CD14-positive monocyte (primary cell): ENCODE measurements around the gene PLPPR5. TPM values are rescaled to one million over a fixed set of nuclear protein-coding genes. Genes with fewer than 3 reads are reported as not detected.

Experiments
- DNase-seq, 3 donors: peaks; one replicate each; pipeline ENCODE4 v3.0.0-alpha.2; 2011 to 2022
- H2AFZ ChIP-seq: 2 replicates; pipeline ENCODE4 v1.6.0; 2012; ENCODE audit warnings: mild to moderate bottlenecking, low read depth, low read length, inconsistent platforms; ENCODE audit not compliant: insufficient read depth, poor library complexity, severe bottlenecking
- H3K27ac ChIP-seq, 2 donors: 1 replicate in 1 of 2; 2 replicates in 1 of 2; pipeline ENCODE4 v1.5.1; 2012 to 2013; ENCODE audit warnings: low read length in 2 of 2, control low read depth in 1 of 2, inconsistent platforms in 1 of 2, low read depth in 1 of 2, mild to moderate bottlenecking in 1 of 2
- H3K27me3 ChIP-seq, 2 donors: one replicate each; pipeline versions ENCODE4 v1.6.0 to v1.6.1; 2011 to 2013; ENCODE audit warnings: low read length in 2 of 2; ENCODE audit not compliant: control insufficient read depth in 2 of 2, insufficient read depth in 2 of 2
- H3K36me3 ChIP-seq, 2 donors: replicated peaks in 1 of 2; 1 replicate in 1 of 2; 2 replicates in 1 of 2; pipeline versions ENCODE4 v1.5.1 to v1.6.1; 2012 to 2013; ENCODE audit warnings: low read length in 2 of 2, control low read depth in 1 of 2, inconsistent platforms in 1 of 2, mild to moderate bottlenecking in 1 of 2; ENCODE audit not compliant: insufficient read depth in 2 of 2, control insufficient read depth in 1 of 2
- H3K4me1 ChIP-seq, 2 donors: 1 replicate in 1 of 2; 2 replicates in 1 of 2; pipeline versions ENCODE4 v1.5.1 to v1.6.1; 2012 to 2013; ENCODE audit warnings: low read length in 2 of 2, control low read depth in 1 of 2, inconsistent platforms in 1 of 2, mild to moderate bottlenecking in 1 of 2, moderate library complexity in 1 of 2; ENCODE audit not compliant: insufficient read depth in 2 of 2, control insufficient read depth in 1 of 2
- H3K4me2 ChIP-seq: replicated peaks from 2 replicates; pipeline ENCODE3; 2012; ENCODE audit warnings: low read length, moderate library complexity, mild to moderate bottlenecking; ENCODE audit not compliant: poor library complexity, severe bottlenecking; ENCODE audit errors: extremely low read depth
- H3K4me3 ChIP-seq, 3 experiments: fragments of 200-600 bp in 1 of 3; sonication (generic) in 1 of 3; replicated peaks in 1 of 3; 1 replicate in 2 of 3; 2 replicates in 1 of 3; pipeline ENCODE4 v1.5.1; 2011 to 2013; ENCODE audit warnings: low read length in 3 of 3, mild to moderate bottlenecking in 3 of 3, control low read depth in 2 of 3, low read depth in 2 of 3, inconsistent platforms in 1 of 3, moderate library complexity in 1 of 3
- H3K79me2 ChIP-seq: 2 replicates; pipeline ENCODE4 v1.6.0; 2012; ENCODE audit warnings: mild to moderate bottlenecking, control low read depth, inconsistent platforms, low read length, moderate library complexity; ENCODE audit not compliant: insufficient read depth
- H3K9ac ChIP-seq: 2 replicates; pipeline ENCODE4 v1.6.0; 2017; ENCODE audit warnings: low read length, mild to moderate bottlenecking; ENCODE audit not compliant: insufficient read depth, poor library complexity, severe bottlenecking
- H3K9me3 ChIP-seq, 2 donors: replicated peaks in 1 of 2; 1 replicate in 1 of 2; 2 replicates in 1 of 2; pipeline versions ENCODE4 v1.5.1 to v1.6.1; 2012 to 2013; ENCODE audit warnings: low read length in 2 of 2, control low read depth in 1 of 2; ENCODE audit not compliant: control insufficient read depth in 1 of 2, insufficient read depth in 1 of 2
- H4K20me1 ChIP-seq: 2 replicates; pipeline ENCODE4 v1.6.0; 2012; ENCODE audit warnings: mild to moderate bottlenecking, low read length, control low read depth, moderate library complexity; ENCODE audit not compliant: insufficient read depth
- H3K27ac Mint-ChIP-seq, 7 donors: one replicate each; pipeline ENCODE4 v1.8.0; 2020; ENCODE audit warnings: mild to moderate bottlenecking in 7 of 7, mixed read lengths in 7 of 7, moderate library complexity in 6 of 7, inconsistent platforms in 2 of 7
- H3K27me3 Mint-ChIP-seq, 3 donors: one replicate each; pipeline ENCODE4 v1.8.0; 2021 to 2022; ENCODE audit warnings: low read depth in 3 of 3, mild to moderate bottlenecking in 3 of 3, mixed read lengths in 3 of 3, moderate library complexity in 3 of 3, inconsistent platforms in 1 of 3
- H3K36me3 Mint-ChIP-seq, 2 donors: one replicate each; pipeline ENCODE4 v1.8.0; 2020; ENCODE audit warnings: mixed read lengths in 2 of 2, inconsistent platforms in 1 of 2, mild to moderate bottlenecking in 1 of 2
- H3K4me1 Mint-ChIP-seq: one replicate; pipeline ENCODE4 v1.8.0; 2020; ENCODE audit warnings: mild to moderate bottlenecking, mixed read lengths
- H3K4me3 Mint-ChIP-seq, 2 donors: one replicate each; pipeline ENCODE4 v1.8.0; 2020; ENCODE audit warnings: mild to moderate bottlenecking in 2 of 2, mixed read lengths in 2 of 2, moderate library complexity in 1 of 2
- H3K9me3 Mint-ChIP-seq, 7 donors: one replicate each; pipeline ENCODE4 v1.8.0; 2020 to 2022; ENCODE audit warnings: mixed read lengths in 7 of 7, mild to moderate bottlenecking in 6 of 7, moderate library complexity in 6 of 7, inconsistent platforms in 2 of 7
- WGBS: methylation state at CpG from one replicate; pipeline ENCODE4 v1.1.5; 2013; ENCODE audit warnings: missing lambda C conversion rate; ENCODE audit not compliant: insufficient coverage; 5-methylcytosine and 5-hydroxymethylcytosine counted together
- intact Hi-C, 2 donors: fragments of 100-400 bp; cut with micrococcal nuclease; formaldehyde crosslinking; loops; one replicate each; pipeline versions ENCODE4 v1.15.0 to v1.15.1; 2023
- polyA plus RNA-seq, 3 donors: library from polyadenylated mRNA; depleted of rRNA in 1 of 3; unstranded in 2 of 3; stranded (reverse) in 1 of 3; fragments of 300-500 nt in 2 of 3; fragments of >200 nt in 1 of 3; fragmentation: Illumina TruSeq in 2 of 3; gene quantifications; 1 replicate in 2 of 3; 2 replicates in 1 of 3; pipeline ENCODE4 v1.2.3, GENCODE V29; 2012 to 2021
- TF ChIP-seq, protein P1 (sequence below): fragments of 200-600 bp; IDR thresholded peaks from one replicate; pipeline ENCODE4 v1.8.0; 2022; ENCODE audit warnings: antibody characterized with exemption, mild to moderate bottlenecking

PLPPR5 gene
- polyA plus RNA-seq, 3 donors = not detected

DNA sequence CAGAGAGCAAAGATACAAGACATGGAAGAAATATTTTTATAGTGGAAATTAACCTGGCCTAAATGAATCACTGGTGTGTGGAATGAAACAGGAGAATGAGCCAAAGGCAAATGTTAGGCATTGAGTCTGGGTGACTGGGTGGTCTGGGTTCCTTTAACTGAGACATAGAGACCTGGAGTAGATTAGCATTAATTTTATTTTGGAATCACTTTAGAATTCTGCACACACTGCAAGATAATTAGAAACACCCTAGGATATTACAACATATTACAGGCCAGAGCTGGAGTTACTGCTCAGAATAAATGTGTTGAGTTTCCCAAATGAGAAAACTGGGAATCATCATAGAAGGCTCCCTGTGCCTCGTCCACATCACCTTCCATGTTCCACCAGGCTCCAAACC lies 85.5 kb downstream of the PLPPR5 start:
- Histone ChIP-seq H3K4me3 (no peak overlapping the region), H4K20me1 (no peaks in the 10 kb centered on the region), H3K27ac (no peak overlapping the region), H3K4me1 (no peaks in the 10 kb centered on the region), H2AFZ (no peak overlapping the region), H3K9ac (no peak overlapping the region), H3K9me3 (no peaks in the 10 kb centered on the region), H3K4me2 (no peak overlapping the region), H3K27me3 (no peaks in the 10 kb centered on the region), H3K79me2 (no peaks in the 10 kb centered on the region), H3K36me3 (no peaks in the 10 kb centered on the region)
- 88% methylated on average over 1 of the region's 1 CpG for WGBS
- H3K36me3 Mint-ChIP-seq = no peaks in the 10 kb centered on the region
- DNase-seq = no peak
- peaks cover 0 to 3% (median 1%) of the 10 kb centered on the region in 7 donors for H3K9me3 Mint-ChIP-seq
- peaks cover 0 to 4% (median 2%) of the 10 kb centered on the region in 3 donors for H3K27me3 Mint-ChIP-seq
- intact Hi-C loops = no loop called here
- TF ChIP-seq, protein P1, sequence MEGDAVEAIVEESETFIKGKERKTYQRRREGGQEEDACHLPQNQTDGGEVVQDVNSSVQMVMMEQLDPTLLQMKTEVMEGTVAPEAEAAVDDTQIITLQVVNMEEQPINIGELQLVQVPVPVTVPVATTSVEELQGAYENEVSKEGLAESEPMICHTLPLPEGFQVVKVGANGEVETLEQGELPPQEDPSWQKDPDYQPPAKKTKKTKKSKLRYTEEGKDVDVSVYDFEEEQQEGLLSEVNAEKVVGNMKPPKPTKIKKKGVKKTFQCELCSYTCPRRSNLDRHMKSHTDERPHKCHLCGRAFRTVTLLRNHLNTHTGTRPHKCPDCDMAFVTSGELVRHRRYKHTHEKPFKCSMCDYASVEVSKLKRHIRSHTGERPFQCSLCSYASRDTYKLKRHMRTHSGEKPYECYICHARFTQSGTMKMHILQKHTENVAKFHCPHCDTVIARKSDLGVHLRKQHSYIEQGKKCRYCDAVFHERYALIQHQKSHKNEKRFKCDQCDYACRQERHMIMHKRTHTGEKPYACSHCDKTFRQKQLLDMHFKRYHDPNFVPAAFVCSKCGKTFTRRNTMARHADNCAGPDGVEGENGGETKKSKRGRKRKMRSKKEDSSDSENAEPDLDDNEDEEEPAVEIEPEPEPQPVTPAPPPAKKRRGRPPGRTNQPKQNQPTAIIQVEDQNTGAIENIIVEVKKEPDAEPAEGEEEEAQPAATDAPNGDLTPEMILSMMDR = no peak
- H3K4me1 Mint-ChIP-seq = no peaks in the 10 kb centered on the region
- H3K4me3 Mint-ChIP-seq = no peak overlapping the region
- H3K27ac Mint-ChIP-seq = no peak overlapping the region

DNA sequence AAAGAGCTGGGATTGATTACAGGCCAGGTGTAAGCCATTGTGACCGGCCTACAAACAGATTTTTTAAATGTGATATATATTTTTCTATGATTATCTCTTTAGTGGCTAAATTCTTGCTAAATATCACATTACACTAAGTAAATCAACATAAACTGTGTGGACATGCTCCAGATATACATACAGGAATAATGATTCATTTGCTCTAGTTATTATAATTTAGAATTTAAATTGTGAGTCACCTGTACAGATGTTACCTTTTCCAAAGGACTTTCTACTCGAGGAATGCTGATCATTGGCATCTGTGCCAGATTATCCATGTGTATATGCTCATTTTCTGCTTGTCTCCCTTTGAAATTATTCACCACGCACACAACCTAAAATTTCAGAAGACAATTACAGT lies 90.1 kb downstream of the PLPPR5 start:
- H3K36me3 Mint-ChIP-seq = no peaks in the 10 kb centered on the region
- Histone ChIP-seq H3K9ac (no peak overlapping the region), H3K36me3 (no peaks in the 10 kb centered on the region), H3K4me2 (no peak overlapping the region), H2AFZ (no peak overlapping the region), H3K27ac (no peak overlapping the region), H3K4me3 (no peak overlapping the region), H3K4me1 (no peaks in the 10 kb centered on the region), H4K20me1 (no peaks in the 10 kb centered on the region), H3K79me2 (no peaks in the 10 kb centered on the region), H3K9me3 (no peaks in the 10 kb centered on the region), H3K27me3 (no peaks in the 10 kb centered on the region)
- WGBS = 100% methylated on average over 1 of the region's 3 CpGs
- no peak overlapping the region for H3K4me3 Mint-ChIP-seq
- DNase-seq = no peak
- H3K4me1 Mint-ChIP-seq = no peaks in the 10 kb centered on the region
- no peak overlapping the region for H3K27ac Mint-ChIP-seq
- intact Hi-C loops = no loop called here
- TF ChIP-seq, protein P1 = no peak
- peaks cover 0 to 2% (median 2%) of the 10 kb centered on the region in 3 donors for H3K27me3 Mint-ChIP-seq
- peaks cover 0 to 4% (median 0%) of the 10 kb centered on the region in 7 donors for H3K9me3 Mint-ChIP-seq
